Hematopoietic multipotent progenitor cell treated with erythropoietin and hydrocortisone succinate and interleukin-3 and kit ligand, for 6 days (in vitro differentiated cells): ENCODE measurements around the gene ARHGAP18.

Experiments used
- DNase-seq: peaks from one replicate; pipeline ENCODE4 v3.0.0-alpha.2; 2015

The ARHGAP18 gene, protein sequence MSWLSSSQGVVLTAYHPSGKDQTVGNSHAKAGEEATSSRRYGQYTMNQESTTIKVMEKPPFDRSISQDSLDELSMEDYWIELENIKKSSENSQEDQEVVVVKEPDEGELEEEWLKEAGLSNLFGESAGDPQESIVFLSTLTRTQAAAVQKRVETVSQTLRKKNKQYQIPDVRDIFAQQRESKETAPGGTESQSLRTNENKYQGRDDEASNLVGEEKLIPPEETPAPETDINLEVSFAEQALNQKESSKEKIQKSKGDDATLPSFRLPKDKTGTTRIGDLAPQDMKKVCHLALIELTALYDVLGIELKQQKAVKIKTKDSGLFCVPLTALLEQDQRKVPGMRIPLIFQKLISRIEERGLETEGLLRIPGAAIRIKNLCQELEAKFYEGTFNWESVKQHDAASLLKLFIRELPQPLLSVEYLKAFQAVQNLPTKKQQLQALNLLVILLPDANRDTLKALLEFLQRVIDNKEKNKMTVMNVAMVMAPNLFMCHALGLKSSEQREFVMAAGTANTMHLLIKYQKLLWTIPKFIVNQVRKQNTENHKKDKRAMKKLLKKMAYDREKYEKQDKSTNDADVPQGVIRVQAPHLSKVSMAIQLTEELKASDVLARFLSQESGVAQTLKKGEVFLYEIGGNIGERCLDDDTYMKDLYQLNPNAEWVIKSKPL

DNA sequence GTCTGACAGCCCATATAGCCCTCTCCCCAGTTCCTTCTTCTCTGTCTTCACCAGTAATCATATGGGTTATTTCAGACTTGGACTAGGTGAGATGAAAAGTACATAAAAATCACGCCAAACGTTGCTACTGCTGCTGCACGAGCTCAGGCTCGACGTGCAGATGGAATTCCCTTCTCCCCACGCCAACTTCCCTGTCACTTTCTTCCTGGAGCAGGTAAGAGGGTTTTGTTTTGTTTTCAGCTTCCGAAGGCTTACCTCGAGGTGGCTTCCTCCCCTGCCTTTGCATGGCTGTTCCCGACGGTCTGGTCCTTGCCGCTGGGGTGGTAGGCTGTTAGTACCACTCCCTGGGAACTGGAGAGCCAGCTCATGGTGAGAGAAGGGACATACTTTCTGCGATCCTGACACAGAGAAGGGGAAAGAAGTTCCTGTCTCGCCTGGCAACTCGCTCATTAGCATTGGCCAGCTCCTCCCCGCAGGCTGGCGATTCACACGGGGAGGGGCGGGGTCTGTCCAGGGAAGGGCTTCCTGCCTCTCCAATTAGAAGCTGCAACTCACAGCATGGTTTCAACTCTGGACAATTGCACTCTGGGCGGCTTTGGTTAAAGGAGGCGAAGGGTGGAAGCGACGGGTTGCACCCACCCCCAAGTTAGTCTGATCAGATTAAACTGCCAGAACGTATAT, at the start of gene ARHGAP18:
Gene ARHGAP18 (minus strand): TSS at position 409 of the 681 bp plus-strand sequence. CDS start 41 bp downstream, at position 368.
- peak; percentile 98 for DNase-seq

DNA sequence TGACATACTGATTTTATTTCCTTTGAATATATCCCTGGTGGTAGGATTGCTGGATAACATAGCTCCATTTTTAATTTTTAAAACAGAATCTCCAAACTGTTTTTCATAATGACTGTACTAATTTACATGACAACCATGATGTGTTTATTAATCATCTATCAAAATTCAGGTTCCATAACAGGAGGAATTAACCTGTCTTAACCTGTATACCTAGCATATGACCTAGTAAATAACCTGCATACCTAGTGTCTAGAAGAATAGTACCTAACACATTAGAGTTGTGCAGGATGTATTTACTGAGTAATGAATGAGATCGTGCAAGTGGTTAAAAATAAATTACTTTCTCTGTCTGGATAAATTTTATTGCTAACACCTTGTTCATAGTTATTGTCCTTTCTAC, 45.8 kb upstream of the ARHGAP18 start:
- no peak for DNase-seq

DNA sequence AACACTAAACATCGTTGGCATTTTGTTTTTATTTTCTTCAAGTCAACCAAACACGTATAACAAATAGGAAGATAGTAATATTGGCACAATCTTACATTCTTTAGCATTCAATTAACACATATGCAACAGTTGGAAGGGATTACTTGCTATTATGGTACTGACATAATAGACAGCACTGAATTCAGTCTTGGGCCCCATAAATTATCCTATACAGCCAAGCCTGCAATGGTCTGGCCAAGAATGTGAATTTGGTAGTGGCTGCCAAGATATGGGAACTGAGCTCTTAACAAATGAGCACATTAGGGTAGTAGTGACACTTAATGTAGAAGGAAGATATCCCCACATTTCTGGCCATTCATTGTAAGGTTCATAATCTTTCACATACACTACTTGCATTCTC, 44.8 kb upstream of the ARHGAP18 start:
- no peak for DNase-seq

DNA sequence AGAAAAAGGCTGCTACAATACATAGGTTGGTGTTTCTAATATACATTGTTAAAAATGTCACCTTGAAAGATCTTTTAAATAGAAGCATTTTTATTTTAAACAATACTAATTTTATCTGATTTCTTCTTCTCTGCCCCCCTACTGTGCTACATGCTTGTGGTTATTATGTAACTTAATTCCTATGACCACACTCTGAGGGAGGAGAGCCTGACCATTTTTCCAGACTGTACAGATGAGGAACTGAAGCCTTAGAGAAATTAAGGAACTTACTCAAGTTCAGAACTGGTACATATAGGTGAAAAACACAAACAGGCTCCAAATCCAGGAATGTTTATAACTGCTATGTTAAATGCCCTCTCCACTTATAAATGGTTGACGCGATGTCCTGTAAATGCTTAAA, 43.4 kb upstream of the ARHGAP18 start:
- DNase-seq: peak; percentile 47

DNA sequence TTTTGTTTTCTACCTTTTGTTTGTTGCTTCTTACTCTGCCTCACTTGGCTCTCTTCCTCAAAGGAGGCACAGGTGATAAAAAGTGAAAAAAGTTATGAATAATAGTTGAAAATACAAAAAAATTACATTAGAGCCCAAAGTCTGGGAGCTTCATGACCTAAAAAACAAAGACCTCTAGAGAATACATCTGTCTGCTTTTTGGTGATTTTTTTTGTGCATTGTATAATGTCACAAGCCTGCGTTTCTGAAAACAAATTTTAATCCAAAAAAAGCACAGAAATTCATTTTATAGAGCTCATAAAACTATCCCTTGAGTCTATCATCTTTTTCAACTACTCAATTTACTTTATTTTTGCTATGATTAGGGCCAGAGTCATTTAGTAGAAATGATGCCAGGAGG, 41.4 kb upstream of the ARHGAP18 start:
- DNase-seq: no peak

DNA sequence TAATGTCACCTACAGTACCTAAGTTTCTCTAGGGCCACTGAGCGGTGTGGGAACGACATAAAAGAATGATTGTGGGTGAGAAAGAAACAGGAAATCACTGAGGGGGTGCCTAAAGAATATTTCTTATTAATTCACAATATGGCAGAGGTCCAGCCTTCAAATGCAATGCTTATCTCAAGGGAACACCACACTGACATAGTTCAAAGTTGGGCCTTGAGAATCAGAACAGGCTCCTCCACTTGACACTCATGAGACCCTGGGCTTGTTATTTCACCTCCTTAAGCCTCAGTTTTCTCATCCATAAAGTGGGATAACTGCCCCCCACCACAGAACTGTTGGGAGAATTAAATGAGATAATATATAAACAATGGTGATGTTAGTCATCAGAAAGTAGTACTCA, 40.4 kb upstream of the ARHGAP18 start:
- DNase-seq: peak; percentile 88

DNA sequence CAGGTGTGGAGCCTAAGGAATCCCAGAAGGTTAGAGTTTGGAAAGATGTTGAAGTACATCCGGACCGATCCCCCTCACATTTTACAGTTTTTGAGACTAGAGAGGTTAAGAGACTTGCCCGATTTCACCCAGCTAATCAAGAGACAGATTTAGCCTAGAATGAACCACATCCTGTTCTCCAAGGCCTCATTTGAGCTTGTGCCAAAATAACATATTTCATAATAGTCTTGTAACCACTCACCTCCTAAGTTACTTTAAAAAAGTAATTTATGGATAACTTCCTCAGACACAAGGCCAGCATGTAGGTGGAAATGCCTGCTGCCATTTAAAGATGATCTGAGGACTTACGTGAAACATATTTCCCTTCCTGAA, 39.8 kb upstream of the ARHGAP18 start:
- DNase-seq: peak; percentile 82

DNA sequence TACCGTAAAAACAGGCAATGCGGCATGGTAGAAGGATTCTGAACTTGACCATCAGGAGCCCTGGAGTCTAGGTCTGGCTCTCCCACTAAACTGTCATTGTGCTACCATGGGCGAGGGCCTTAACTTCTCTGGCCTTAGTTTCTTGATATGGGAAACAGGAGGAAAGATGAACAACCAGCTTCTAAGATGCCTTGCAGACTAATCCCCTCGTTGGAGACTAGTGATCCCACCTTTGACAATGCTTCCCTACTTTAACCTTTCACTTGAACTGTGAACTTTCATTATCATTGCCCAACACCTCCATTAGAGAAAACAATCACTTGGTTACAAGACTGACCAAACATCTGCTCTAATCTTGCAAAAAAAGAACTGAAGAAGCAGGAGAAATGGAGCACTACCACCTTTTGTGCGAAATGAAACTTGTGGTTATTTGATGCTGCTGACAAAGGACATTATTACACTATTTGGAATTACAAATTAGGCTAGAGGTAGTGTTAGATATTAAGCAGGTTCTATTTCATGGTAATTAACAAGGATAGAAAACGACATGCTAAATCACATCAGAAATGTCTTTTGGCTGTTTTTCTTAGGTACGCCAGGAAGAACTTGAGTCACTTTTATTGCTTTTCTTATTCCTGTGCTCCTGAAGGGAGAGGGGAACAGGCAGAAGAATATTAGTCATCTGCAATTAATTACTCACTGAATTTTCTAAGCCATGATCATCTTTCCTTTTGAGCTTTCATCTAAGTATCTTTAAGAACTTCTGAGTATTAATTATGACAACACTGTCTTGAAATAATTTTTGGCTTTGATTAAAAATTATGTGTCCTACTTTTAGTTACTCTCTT, 39.1 kb upstream of the ARHGAP18 start:
- no peak for DNase-seq

DNA sequence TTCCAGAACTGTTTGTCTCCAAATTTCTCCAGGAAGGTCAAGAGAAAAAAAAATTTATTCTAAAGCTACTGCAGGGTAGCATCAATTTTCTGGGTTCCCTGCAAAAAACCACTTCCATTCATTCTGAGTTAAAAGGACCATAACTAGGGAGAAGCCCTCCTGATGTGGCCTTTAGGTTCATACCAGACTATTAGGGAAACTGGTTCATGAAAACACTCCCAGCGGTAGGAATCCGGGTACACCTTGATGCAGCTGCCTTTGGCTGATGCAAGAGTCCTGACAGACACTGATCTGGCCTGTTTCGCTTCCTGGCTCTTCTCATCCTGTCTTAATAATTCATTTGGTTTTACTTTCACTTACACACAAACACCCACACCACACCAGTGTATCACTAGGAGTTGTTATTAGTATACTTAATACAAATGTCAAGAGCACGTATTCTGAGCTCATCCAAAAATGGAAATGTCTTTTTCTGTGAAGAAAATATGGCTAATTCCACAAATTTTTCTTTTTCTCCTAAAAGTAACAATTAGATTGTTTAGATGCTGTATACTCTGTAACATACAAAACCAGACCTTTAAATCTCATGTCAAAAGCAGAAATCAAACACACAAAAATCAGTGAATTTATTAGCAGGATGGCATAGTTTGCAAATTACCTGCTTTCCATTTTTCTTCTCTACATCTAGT, 38.4 kb upstream of the ARHGAP18 start:
- DNase-seq: no peak

DNA sequence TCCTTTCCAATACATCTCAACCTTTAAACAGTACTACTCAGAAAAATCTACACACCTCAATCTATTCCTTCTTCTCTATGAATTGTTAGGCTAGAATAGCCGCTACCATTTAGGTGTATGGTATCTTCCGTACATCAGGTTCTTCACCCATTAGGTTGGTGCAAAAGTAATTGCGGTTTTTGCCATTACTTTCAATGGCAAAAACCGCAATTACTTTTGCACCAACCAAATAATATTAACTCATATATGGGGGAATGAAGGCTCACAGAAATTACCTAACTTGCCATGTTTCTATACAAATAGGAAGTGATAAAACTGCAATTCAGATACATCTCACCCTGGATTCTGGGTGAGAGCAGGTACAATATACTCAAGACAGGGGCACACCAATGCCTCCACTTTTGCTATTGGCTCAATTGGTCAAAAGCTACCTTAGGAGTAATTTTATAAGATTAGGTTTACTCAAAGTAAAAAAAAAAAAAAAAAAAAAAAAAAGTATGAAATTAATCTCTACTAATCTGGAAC, 37.7 kb upstream of the ARHGAP18 start:
- no peak for DNase-seq

DNA sequence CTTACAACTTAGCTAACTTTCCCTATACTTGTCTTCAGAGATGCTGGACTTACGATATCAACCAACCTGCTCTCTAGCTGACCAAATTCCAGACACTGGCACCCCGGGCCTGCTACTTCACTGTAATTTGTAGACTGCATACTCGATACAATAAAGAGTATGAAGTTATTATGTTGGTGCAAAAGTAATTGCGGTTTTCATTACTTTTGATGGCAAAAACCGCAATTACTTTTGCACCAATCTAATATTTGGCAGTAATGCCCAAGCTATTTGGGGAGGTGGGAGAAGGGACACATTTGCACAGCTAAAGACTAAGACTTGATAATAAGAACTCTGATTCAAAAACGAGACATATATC, 34.9 kb upstream of the ARHGAP18 start:
- no peak for DNase-seq

DNA sequence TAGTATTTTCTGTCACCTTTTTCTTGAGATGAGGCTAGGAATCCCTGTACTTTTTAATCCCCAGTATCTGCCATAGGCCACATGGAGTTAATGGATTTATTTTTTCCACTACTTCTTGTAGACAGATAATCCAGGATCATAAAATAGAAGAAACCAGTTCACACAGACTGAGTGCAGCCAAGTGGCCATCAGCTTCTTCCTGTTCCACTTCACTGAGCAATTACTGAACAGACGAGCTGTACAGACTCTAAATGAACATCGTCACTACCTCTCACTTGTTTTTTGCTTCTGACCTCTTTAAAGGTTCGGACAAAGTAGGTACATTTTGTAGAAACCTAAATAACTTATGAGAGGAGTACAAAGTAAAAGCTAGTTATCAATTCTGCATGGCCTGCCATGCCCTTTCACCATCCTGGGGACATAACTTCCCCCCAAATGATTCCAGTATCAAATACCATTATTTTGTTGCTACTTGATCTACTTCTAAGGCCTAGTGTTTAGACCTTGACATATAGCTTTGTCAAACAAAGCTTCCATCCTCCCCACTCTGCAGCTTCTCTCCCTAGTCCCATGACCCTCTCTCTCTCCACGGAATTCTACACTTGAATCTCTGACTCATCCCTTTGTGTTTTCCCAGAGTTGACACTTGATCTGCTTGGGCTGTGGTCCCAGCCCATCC, 34.4 kb upstream of the ARHGAP18 start:
- DNase-seq: no peak

DNA sequence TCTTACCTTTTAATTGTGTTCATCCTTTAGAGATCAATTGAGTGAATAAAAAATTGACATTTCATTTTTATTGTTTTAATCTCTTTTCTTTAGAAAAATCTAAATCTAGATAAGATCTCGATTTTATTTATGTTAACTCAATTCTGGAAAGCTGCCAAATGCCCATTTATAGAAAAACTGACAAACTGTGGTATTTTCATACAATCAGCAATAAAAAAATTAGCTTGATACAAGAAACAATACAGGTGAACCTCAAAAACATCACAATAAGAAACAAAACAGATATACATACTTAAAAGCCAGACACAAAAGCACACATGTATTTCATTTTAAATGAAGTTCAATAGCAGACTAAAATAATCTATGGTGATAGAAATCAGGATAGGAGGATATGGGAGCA, 30.0 kb upstream of the ARHGAP18 start:
- DNase-seq: no peak

DNA sequence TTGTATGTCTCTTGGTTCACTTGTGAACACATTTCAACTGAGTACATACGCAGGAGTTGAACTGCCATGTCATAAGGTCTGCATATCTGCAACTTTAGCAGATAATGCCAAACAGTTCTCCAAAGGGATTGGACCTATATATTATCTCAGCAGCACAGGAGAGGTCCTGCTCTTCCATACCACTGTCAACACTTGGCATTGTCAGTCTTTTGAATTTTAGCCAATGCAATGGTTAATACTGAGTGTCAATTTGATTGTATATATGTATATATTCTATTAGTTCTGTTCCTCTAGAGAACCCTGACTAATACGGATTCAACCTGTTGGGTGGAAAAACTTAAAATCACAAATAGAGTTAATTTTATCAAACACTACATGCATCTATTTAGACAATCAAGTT, 26.1 kb upstream of the ARHGAP18 start:
- no peak for DNase-seq

DNA sequence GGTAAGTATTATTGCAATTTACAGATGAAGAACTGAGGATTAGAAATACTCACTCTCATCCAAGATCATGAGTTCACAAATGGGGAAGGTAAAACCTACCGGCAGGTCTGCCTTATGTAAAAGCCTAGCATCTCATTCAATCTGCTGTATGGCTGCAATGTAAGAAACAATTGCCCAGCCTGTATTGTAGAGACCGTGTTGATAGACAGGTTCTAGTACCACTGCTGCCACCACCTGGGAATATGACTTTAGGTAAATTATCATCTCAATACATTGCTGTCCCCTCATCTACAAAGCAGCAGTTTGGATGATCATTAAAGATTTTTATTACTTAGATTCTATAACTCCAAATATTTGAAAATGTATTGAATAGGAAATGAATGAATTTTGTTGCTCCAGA, 23.3 kb upstream of the ARHGAP18 start:
- DNase-seq: no peak

DNA sequence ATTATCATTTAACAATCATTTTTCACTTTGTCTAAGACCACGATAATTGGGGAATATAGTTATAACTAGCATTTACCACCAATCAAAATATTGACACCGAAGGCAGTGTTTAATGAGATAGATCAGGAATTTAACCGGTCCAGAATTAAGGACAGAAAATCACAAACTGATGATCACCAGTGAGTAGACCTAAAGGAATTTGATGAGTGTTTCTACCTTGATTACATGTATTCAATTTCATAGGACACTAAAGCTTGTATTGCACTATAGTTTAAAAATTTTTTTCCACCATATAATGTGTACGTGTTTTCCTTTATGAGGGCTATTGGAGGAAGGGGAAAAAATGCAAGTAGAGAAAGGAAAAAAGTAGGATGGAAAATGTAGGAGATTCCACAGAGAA, 22.6 kb upstream of the ARHGAP18 start:
- DNase-seq: no peak

DNA sequence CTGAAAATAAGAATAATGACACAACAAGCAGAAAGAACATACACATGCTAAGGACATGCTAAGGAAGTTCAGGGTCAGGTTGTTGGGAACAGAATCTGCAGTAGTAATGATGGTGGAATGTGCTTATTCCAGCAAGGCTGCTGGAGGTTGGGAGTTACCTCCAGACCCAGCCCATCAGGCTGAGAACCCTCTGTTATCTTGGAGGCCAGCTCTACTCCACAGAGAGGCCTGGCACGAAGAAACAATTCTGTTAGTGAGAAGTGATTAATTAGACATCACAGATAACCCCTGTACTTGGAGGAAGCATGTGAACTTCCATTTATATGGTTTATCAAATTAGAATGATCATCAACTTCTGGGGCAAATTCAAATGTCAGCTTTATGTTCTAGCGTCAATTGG, 22.1 kb upstream of the ARHGAP18 start:
- DNase-seq: peak; percentile 87

DNA sequence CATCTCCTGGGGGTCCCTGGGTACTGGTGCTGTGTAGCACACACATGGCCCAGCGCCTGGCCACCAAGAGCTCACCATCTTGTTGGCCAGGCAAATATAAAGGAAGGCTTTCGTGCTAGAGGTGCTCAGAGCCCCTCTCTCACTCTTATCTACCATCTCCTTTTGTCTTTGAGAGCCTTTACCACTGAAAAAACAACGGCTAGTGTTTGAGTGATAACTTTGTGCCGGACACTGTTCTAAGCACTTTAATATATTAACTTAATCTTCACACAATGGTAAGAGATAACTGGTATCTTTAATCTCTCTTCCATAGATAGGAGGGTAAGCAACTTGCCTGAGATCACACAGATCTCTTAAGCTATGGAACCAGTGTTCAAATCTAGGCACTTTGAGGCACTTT, 21.5 kb upstream of the ARHGAP18 start:
- DNase-seq: peak; percentile 51

DNA sequence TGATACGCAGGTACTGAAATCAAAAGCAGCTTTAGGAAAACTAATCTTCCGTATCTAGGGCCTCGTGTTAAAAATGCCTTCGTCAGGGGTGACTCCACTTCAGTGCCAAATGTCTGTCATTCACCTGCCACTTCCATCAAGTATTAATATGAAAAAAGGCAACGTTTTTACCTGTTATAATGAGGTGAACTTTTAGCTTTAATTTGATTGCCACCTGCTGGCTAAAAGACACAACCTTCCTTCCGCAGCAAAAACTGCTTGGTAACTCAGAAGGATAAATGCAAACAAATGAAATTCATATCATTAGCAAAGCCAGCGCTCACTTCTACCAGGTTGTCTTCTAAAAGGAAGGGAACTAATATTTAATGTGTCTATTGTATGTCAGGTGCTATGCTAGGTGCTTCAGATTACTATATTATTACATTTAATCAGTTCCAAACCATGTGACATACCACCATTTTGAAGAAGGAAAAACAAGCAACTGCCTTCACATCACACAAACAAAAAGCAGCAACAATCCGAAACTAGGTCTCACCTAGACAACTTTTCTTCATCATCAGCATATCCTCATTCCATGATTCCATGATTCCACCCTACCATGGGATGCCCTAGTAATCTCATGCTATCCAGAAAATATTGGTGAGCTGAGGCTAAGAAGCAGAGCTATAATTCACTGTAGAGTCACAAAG, 20.6 kb upstream of the ARHGAP18 start:
- DNase-seq: peak; percentile 80

DNA sequence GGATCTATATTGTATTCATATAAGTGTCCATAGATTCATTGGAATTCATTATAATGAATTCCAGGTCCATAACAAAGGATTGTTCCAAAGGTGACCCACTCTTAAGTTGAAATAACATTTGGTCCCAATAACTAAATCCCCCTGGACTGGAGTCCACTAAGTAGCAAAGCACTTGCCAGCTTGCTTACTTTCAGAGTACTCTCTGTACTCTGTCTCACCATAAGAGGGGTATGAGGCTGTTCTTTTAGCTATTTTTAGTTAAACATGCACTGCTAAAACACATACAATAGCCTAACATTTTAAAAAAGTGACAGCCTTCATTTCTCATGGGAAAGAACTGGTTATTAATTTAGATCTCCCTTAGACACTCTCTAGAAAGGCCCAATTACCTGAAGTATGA, 16.7 kb upstream of the ARHGAP18 start:
- no peak for DNase-seq

DNA sequence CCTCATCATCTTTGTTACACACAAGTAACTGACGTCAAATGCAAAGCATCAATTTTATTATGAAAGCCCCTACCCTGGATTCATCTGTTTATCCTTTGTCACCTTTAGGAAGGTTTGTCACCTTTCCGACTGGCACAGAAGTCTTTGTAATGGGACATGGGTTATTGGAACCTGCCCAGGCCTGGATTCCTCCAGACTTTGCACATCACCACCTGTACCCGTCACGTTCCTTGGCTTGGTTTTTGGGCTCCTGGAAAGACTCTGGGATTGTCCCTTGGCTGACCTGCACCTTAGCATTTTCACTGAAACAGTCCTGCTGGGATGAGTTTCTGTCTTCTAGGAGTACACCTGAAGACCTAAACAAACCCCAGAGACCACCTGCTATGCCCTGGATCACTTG, 15.4 kb upstream of the ARHGAP18 start:
- DNase-seq: no peak
